ENCODE data around the gene MOAP1. TPM values are rescaled to one million over a fixed set of nuclear protein-coding genes. Genes with fewer than 3 reads are reported as not detected.

MOAP1 gene
- polyA plus RNA-seq, 1 of the 3 experiments (the other 2 are of a cell fraction): 25.0 TPM

DNA sequence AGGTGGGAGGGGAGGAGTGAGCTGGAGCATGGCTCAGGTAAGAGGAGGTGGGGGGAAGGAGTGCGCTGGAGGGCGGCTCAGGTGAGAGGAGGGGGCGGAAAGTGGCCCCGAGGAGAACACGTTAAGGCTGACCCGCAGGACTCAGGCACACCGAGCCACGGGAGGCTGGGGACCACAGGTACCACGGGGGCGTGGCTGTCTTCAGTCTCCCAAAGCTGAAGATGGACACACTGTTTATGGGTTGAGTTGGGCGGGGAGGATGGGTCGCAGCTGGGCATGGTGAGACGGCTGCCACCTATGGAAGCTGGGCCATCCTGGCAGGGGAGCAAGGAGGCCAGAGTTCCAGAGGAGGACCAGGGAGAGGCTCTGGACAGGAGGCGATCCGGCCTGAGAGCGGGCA, 45.8 kb upstream of the MOAP1 start:
- 93% methylated on average over 16 of the region's 16 CpGs for WGBS (ENCODE audit: low lambda C conversion rate)

GRCh38 chr14:93228550-93228949, 43.9 kb upstream of the MOAP1 start:
- H3K4me2 ChIP-seq: no peak overlapping the region
- ChIA-PET POLR2A (no interaction called here), CTCF (interaction anchor here (0.9 kb wide), 1 partner anchor 31 kb away, joined by 3 read pairs; no protein-coding TSS in a partner anchor)
- peaks cover 0 to 12% of the 10 kb centered on the region in 2 experiments; a peak in 1 of 4 replicates for H3K4me1 ChIP-seq (ENCODE audit: control insufficient read depth in 1 of 2, insufficient read depth in 2 of 2, low read depth in 1 of 2, low read length in 1 of 2)
- no peak overlapping the region for H2AFZ ChIP-seq (ENCODE audit: low read depth)
- TF ChIP-seq GABPA (IDR thresholded peaks at IDR 0.05; ENCODE audit: low read depth) (no peak), RFX5 (IDR thresholded peaks at IDR 0.05; ENCODE audit: low read length) (no peak), FOSL2 (IDR thresholded peaks at IDR 0.05; ENCODE audit: borderline replicate concordance, low read depth) (no peak), NFIC (IDR thresholded peaks at IDR 0.05; ENCODE audit: borderline replicate concordance) (no peak), TEAD4 (IDR thresholded peaks at IDR 0.05; ENCODE audit: borderline replicate concordance, insufficient read depth) (no peak), EZH2phosphoT487 (IDR thresholded peaks at IDR 0.05; ENCODE audit: borderline replicate concordance, low read depth) (no peak), ELF1 (IDR thresholded peaks at IDR 0.05) (no peak), RXRA (IDR thresholded peaks at IDR 0.05; ENCODE audit: borderline replicate concordance, low read depth) (no peak)
- H3K4me3 ChIP-seq (ENCODE audit: low read depth in 2 of 2, low read length in 1 of 2): no peak overlapping the region
- H3K79me2 ChIP-seq (ENCODE audit: insufficient read depth): no peaks in the 10 kb centered on the region
- DNase-seq: no peak
- no peak overlapping the region for H3K9ac ChIP-seq
- H3F3A ChIP-seq (replicated peaks; ENCODE audit: insufficient read depth): no peaks in the 10 kb centered on the region
- no peaks in the 10 kb centered on the region for H3K27me3 ChIP-seq (ENCODE audit: insufficient read depth)
- H3K9me2 ChIP-seq: no peaks in the 10 kb centered on the region
- no peaks in the 10 kb centered on the region for H3K9me3 ChIP-seq
- no peaks in the 10 kb centered on the region for H4K20me1 ChIP-seq (ENCODE audit: insufficient read depth)
- over 99% methylated on average over 7 of the region's 8 CpGs for WGBS (ENCODE audit: low lambda C conversion rate)
- H3K36me3 ChIP-seq (replicated peaks in 1 of 2; ENCODE audit: control insufficient read depth in 1 of 2, insufficient read depth in 2 of 2, low read length in 1 of 2): peaks cover 17 to 36% of the 10 kb centered on the region in 2 experiments
- H3K27ac ChIP-seq (ENCODE audit: low read depth in 2 of 2, low read length in 1 of 2): no peak overlapping the region

More for the DNA sequence above, 45.8 kb upstream of the MOAP1 start:
- no peak overlapping the region for H3K9ac ChIP-seq
- H3K9me2 ChIP-seq: no peaks in the 10 kb centered on the region
- no peaks in the 10 kb centered on the region for H3K27me3 ChIP-seq (ENCODE audit: insufficient read depth)
- no peaks in the 10 kb centered on the region for H4K20me1 ChIP-seq (ENCODE audit: insufficient read depth)
- H3K9me3 ChIP-seq: no peaks in the 10 kb centered on the region
- ChIA-PET POLR2A (no interaction called here), CTCF (interaction anchor here (1.1 to 2.7 kb wide), 7 partner anchors 9 to 388 kb away, joined by 3 to 12 read pairs (median 5); partner anchors contain the start of genes GON7 and UBR7)
- peaks cover 0 to 12% of the 10 kb centered on the region in 2 experiments; a peak in 1 of 4 replicates for H3K4me1 ChIP-seq (ENCODE audit: control insufficient read depth in 1 of 2, insufficient read depth in 2 of 2, low read depth in 1 of 2, low read length in 1 of 2)
- peak overlapping the region; percentile 90 for H3K4me2 ChIP-seq
- peak overlapping the region; percentile 96; the same call in 1 of the 2 replicates for H2AFZ ChIP-seq (ENCODE audit: low read depth)
- peak overlapping the region in 1 of 2 experiments; percentile 57; a peak in 1 of 4 replicates for H3K4me3 ChIP-seq (ENCODE audit: low read depth in 2 of 2, low read length in 1 of 2)
- no peak for DNase-seq
- TF ChIP-seq EZH2phosphoT487 (IDR thresholded peaks at IDR 0.05; ENCODE audit: borderline replicate concordance, low read depth) (no peak), TCF12 (IDR thresholded peaks at IDR 0.05) (no peak), YY1 (IDR thresholded peaks at IDR 0.05; ENCODE audit: low read depth) (no peak), GABPA (IDR thresholded peaks at IDR 0.05; ENCODE audit: low read depth) (no peak)
- H3K36me3 ChIP-seq (replicated peaks in 1 of 2; ENCODE audit: control insufficient read depth in 1 of 2, insufficient read depth in 2 of 2, low read length in 1 of 2): peaks cover 17 to 26% of the 10 kb centered on the region in 2 experiments
- no peaks in the 10 kb centered on the region for H3F3A ChIP-seq (replicated peaks; ENCODE audit: insufficient read depth)
- no peaks in the 10 kb centered on the region for H3K79me2 ChIP-seq (ENCODE audit: insufficient read depth)
- H3K27ac ChIP-seq (ENCODE audit: low read depth in 2 of 2, low read length in 1 of 2): no peak overlapping the region; a peak in 1 of 4 replicates

GRCh38 chr14:93223565-93223964, 38.9 kb upstream of the MOAP1 start:
- CTCF ChIA-PET: interaction anchor here (0.7 kb wide), 1 partner anchor 84 kb away, joined by 3 read pairs; no protein-coding TSS in a partner anchor
- POLR2A ChIA-PET: interaction anchor here (0.7 kb wide), 1 partner anchor 407 kb away, joined by 3 read pairs; no protein-coding TSS in a partner anchor
- TF ChIP-seq GATA2 (CRISPR knock-in tag; IDR thresholded peaks at IDR 0.05) (no peak), RFX5 (IDR thresholded peaks at IDR 0.05; ENCODE audit: low read length) (no peak), RAD21 (IDR thresholded peaks at IDR 0.05; ENCODE audit: low read length) (no peak), ELF1 (IDR thresholded peaks at IDR 0.05) (no peak), SIN3A (IDR thresholded peaks at IDR 0.05; ENCODE audit: borderline replicate concordance, low read depth, low read length) (no peak), FOSL2 (IDR thresholded peaks at IDR 0.05; ENCODE audit: borderline replicate concordance, low read depth) (no peak), ZBTB33 (IDR thresholded peaks at IDR 0.05; ENCODE audit: borderline replicate concordance, low read depth) (no peak), MEF2A (IDR thresholded peaks at IDR 0.05; ENCODE audit: borderline replicate concordance, low read depth) (no peak), RCOR1 (IDR thresholded peaks at IDR 0.05; ENCODE audit: low read length) (no peak)
- TF ChIP-seq, protein P1, sequence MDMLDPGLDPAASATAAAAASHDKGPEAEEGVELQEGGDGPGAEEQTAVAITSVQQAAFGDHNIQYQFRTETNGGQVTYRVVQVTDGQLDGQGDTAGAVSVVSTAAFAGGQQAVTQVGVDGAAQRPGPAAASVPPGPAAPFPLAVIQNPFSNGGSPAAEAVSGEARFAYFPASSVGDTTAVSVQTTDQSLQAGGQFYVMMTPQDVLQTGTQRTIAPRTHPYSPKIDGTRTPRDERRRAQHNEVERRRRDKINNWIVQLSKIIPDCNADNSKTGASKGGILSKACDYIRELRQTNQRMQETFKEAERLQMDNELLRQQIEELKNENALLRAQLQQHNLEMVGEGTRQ (IDR thresholded peaks at IDR 0.05; ENCODE audit: borderline replicate concordance, low read depth, low read length): no peak
- TF ChIP-seq, protein P2, sequence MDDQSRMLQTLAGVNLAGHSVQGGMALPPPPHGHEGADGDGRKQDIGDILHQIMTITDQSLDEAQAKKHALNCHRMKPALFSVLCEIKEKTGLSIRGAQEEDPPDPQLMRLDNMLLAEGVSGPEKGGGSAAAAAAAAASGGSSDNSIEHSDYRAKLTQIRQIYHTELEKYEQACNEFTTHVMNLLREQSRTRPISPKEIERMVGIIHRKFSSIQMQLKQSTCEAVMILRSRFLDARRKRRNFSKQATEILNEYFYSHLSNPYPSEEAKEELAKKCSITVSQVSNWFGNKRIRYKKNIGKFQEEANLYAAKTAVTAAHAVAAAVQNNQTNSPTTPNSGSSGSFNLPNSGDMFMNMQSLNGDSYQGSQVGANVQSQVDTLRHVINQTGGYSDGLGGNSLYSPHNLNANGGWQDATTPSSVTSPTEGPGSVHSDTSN (IDR thresholded peaks at IDR 0.05): no peak

More at GRCh38 chr14:93223565-93223964, 38.9 kb upstream of the MOAP1 start:
- H3K4me2 ChIP-seq: no peak overlapping the region
- 93% methylated on average over 27 of the region's 27 CpGs for WGBS (ENCODE audit: low lambda C conversion rate)
- no peaks in the 10 kb centered on the region for H3K79me2 ChIP-seq (ENCODE audit: insufficient read depth)
- peaks cover 3% of the 10 kb centered on the region for H3F3A ChIP-seq (replicated peaks; ENCODE audit: insufficient read depth)
- no peaks in the 10 kb centered on the region for H3K27me3 ChIP-seq (ENCODE audit: insufficient read depth)
- H4K20me1 ChIP-seq (ENCODE audit: insufficient read depth): no peaks in the 10 kb centered on the region
- H3K9me3 ChIP-seq: no peaks in the 10 kb centered on the region
- H3K9me2 ChIP-seq: no peaks in the 10 kb centered on the region
- H3K9ac ChIP-seq: no peak overlapping the region
- no peak for DNase-seq
- no peaks in the 10 kb centered on the region for H3K4me1 ChIP-seq (ENCODE audit: control insufficient read depth in 1 of 2, insufficient read depth in 2 of 2, low read depth in 1 of 2, low read length in 1 of 2)
- no peak overlapping the region for H3K4me3 ChIP-seq (ENCODE audit: low read depth in 2 of 2, low read length in 1 of 2)
- H2AFZ ChIP-seq (ENCODE audit: low read depth): no peak overlapping the region
- no peak overlapping the region for H3K27ac ChIP-seq (ENCODE audit: low read depth in 2 of 2, low read length in 1 of 2)
- peaks cover 38 to 44% of the 10 kb centered on the region in 2 experiments for H3K36me3 ChIP-seq (replicated peaks in 1 of 2; ENCODE audit: control insufficient read depth in 1 of 2, insufficient read depth in 2 of 2, low read length in 1 of 2)

Data from SK-N-SH (cell line).